Globus pallidus (tissue), 1 donor: ENCODE results near the gene COG1.

Experiments
- DNase-seq: peaks from one replicate; pipeline ENCODE4 v3.0.0-alpha.2; 2015; ENCODE audit warnings: low spot score

COG1 gene

GRCh38 chr17:73198930-73199260 is 6.0 kb downstream of the COG1 start:
- DNase-seq: no peak

- DNase-seq: no peak
Observed at GRCh38 chr17:73199751-73200317, 7.0 kb downstream of the COG1 start.

- no peak for DNase-seq
Observed at GRCh38 chr17:73200476-73200875, 7.6 kb downstream of the COG1 start.

- DNase-seq: no peak
Observed at GRCh38 chr17:73201215-73202069, 8.6 kb downstream of the COG1 start.

- DNase-seq: no peak
Observed at GRCh38 chr17:73203135-73203787, 10.4 kb downstream of the COG1 start.

- DNase-seq: no peak
Observed at GRCh38 chr17:73203788-73204479, 11.1 kb downstream of the COG1 start.

GRCh38 chr17:73205459-73205961 is 12.7 kb downstream of the COG1 start:
- DNase-seq: no peak

- no peak for DNase-seq
Observed at GRCh38 chr17:73208139-73208827, 15.4 kb downstream of the COG1 start.

- DNase-seq: no peak
Observed at GRCh38 chr17:73209436-73209835, 16.6 kb downstream of the COG1 start.

GRCh38 chr17:73210002-73210678 is 17.3 kb downstream of the COG1 start:
- no peak for DNase-seq

GRCh38 chr17:73211745-73212144 is 18.9 kb downstream of the COG1 start:
- DNase-seq: no peak

- no peak for DNase-seq
Observed at GRCh38 chr17:73214008-73214407, 21.2 kb downstream of the COG1 start.

- peak; percentile 28 for DNase-seq
Observed at GRCh38 chr17:73214851-73215250, 22.0 kb downstream of the COG1 start.

- no peak for DNase-seq
Observed at GRCh38 chr17:73215447-73215846, 22.6 kb downstream of the COG1 start.

- no peak for DNase-seq
Observed at GRCh38 chr17:73223626-73224230, 30.9 kb downstream of the COG1 start.

- DNase-seq: no peak
Observed at GRCh38 chr17:73224237-73224636, 31.4 kb downstream of the COG1 start.

- DNase-seq: no peak
Observed at GRCh38 chr17:73224663-73225305, 31.9 kb downstream of the COG1 start.

- no peak for DNase-seq
Observed at GRCh38 chr17:73226556-73227172, 33.8 kb downstream of the COG1 start.

GRCh38 chr17:73227379-73227778 is 34.5 kb downstream of the COG1 start:
- DNase-seq: no peak

- DNase-seq: no peak
Observed at GRCh38 chr17:73227944-73228343, 35.1 kb downstream of the COG1 start.
